Kidney (tissue), 14 donors: ENCODE measurements around the gene METTL17. TPM values are rescaled to one million over a fixed set of nuclear protein-coding genes. Genes with fewer than 3 reads are reported as not detected.

Source experiments
- DNase-seq, 5 donors: peaks; one replicate each; pipeline ENCODE4 v3.0.0-alpha.2; 2013 to 2020
- FAIRE-seq: peaks from 2 replicates; lab custom pipeline; 2012; peaks lifted over from hg19 to GRCh38; lab: Jason Lieb, UNC
- H3K27ac ChIP-seq, 2 donors: one replicate each; pipeline ENCODE4 v1.7.0; 2013; ENCODE audit warnings: low read depth in 2 of 2, low read length in 2 of 2, inconsistent platforms in 1 of 2
- H3K27me3 ChIP-seq: one replicate; pipeline ENCODE4 v1.7.1; 2013; ENCODE audit warnings: low read length, inconsistent platforms; ENCODE audit not compliant: control insufficient read depth, insufficient read depth
- H3K36me3 ChIP-seq, 3 donors: one replicate each; pipeline versions ENCODE4 v1.7.0 to v1.7.1; 2013; ENCODE audit warnings: low read length in 3 of 3, control low read depth in 1 of 3, inconsistent platforms in 1 of 3; ENCODE audit not compliant: insufficient read depth in 3 of 3, control insufficient read depth in 2 of 3
- H3K4me1 ChIP-seq, 3 donors: one replicate each; pipeline versions ENCODE4 v1.7.0 to v1.7.1; 2013; ENCODE audit warnings: low read length in 3 of 3, inconsistent platforms in 1 of 3, low read depth in 1 of 3; ENCODE audit not compliant: control insufficient read depth in 2 of 3, insufficient read depth in 2 of 3
- H3K4me3 ChIP-seq, 3 donors: one replicate each; pipeline versions ENCODE4 v1.7.0 to v1.8.1; 2013; ENCODE audit warnings: low read length in 3 of 3, control low read depth in 1 of 3, inconsistent platforms in 1 of 3
- H3K9ac ChIP-seq, 3 donors: one replicate each; pipeline versions ENCODE4 v1.7.0 to v1.7.1; 2013; ENCODE audit warnings: low read length in 3 of 3, control low read depth in 1 of 3, inconsistent platforms in 1 of 3
- H3K9me3 ChIP-seq, 3 donors: one replicate each; pipeline versions ENCODE4 v1.7.0 to v1.7.1; 2013; ENCODE audit warnings: low read length in 3 of 3, control low read depth in 1 of 3, inconsistent platforms in 1 of 3; ENCODE audit not compliant: control insufficient read depth in 2 of 3, insufficient read depth in 1 of 3
- CTCF ChIP-seq: IDR thresholded peaks from 3 replicates; pipeline ENCODE4 v1.5.1; 2012; ENCODE audit warnings: mild to moderate bottlenecking, moderate library complexity, borderline replicate concordance; ENCODE audit not compliant: insufficient read depth; ENCODE audit errors: extremely low read depth
- intact Hi-C: fragments of 100-400 bp; cut with DNase I; formaldehyde crosslinking; loops from one replicate; pipeline ENCODE4 v1.11.1; 2022
- polyA plus RNA-seq: library from polyadenylated mRNA; stranded (reverse); fragments of 350-450 nt; fragmentation: Illumina TruSeq; extraction: RNeasy Lipid Tissue Mini Kit (QIAGEN cat#74804); gene quantifications from one replicate; pipeline ENCODE4 v1.2.3, GENCODE V29; 2014; ENCODE audit warnings: low read depth, low replicate concordance; ENCODE audit not compliant: insufficient read depth
- total RNA-seq: library from RNA; stranded (reverse); fragmentation: NEBNext Ultra II Directional; extraction: Animal tissue kit (Norgen Biotek cat#: 25700); gene quantifications from one replicate; pipeline ENCODE4 v1.2.1, GENCODE V29; 2021
- donor health status: control.
- donor health status: control.
- donor health status: control.
- donor health status: control.
- donor health status: control.
- donor health status: DM: yes; HTN: yes; CAD: no.
- donor health status: Normal renal cell carcinoma (clear cell type).

METTL17 gene
- total and polyA plus RNA-seq, 2 donors from 2014 or later: 53.2 to 68.6 TPM

- no peak for TF ChIP-seq CTCF
Measured at GRCh38 chr14:20996521-20996920, 6.7 kb downstream of the METTL17 start.

DNA sequence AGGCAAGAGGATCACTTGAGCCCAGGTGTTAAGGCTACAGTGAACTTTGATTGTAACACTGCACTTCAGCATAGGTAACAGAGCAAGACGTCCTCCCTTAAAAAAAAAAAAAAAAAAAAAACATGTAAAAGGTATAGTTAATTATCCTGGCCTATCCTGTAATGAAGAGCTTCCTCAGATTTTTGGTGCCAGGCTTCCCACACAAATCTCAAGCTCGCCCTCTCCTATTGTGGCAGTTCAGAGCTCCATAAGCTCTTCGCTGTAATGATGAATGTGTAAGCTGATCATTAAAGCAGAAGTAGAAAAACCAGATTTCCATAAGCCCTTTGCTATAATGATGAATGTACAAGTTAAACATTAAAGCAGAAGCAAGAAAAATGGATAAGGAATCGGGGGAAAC is 7.3 kb downstream of the METTL17 start:
- intact Hi-C loops: no loop called here
- Histone ChIP-seq H3K27me3 (no peaks in the 10 kb centered on the region), H3K27ac (no peak overlapping the region), H3K9me3 (no peaks in the 10 kb centered on the region), H3K9ac (no peak overlapping the region), H3K4me1 (no peaks in the 10 kb centered on the region), H3K4me3 (no peak overlapping the region), H3K36me3 (peaks cover 15 to 48% (median 33%) of the 10 kb centered on the region in 3 donors)
- no peak for TF ChIP-seq CTCF
- DNase-seq: peak in 1 of 5 donors; percentile 23
- FAIRE-seq: no peak

More at GRCh38 chr14:20996521-20996920, 6.7 kb downstream of the METTL17 start:
- Histone ChIP-seq H3K27ac (no peak overlapping the region), H3K4me1 (peaks cover 0 to under 1% (median 0%) of the 10 kb centered on the region in 3 donors), H3K27me3 (no peaks in the 10 kb centered on the region), H3K4me3 (no peak overlapping the region), H3K9me3 (no peaks in the 10 kb centered on the region), H3K36me3 (peaks cover 15 to 48% (median 33%) of the 10 kb centered on the region in 3 donors), H3K9ac (no peak overlapping the region)
- no peak for DNase-seq
- intact Hi-C loops: no loop called here
- no peak for FAIRE-seq

DNA sequence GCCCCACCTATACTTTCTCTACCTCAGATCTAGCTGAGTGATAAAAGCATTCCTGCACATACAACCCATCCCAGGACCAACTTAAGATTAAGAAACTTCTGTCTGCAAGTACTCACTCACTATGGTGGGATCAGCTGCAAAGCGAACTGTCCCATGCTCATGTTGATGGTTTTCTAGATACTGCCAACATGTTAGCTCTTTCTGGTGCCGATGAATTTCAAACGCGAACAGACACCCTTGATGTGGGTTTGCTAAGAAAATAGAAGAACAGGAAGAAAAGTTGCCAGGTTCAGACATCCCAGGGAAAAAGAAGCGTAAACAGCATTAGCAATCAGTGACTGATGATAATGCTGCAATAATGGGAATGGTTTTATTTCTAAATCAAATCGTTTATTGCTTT is 7.8 kb downstream of the METTL17 start:
- no peak for FAIRE-seq
- no peak for TF ChIP-seq CTCF
- H3K36me3 ChIP-seq: peaks cover 11 to 44% (median 31%) of the 10 kb centered on the region in 3 donors
- intact Hi-C loops: no loop called here
- H3K9me3 ChIP-seq: no peaks in the 10 kb centered on the region
- no peak for DNase-seq
- H3K9ac ChIP-seq: no peak overlapping the region
- no peak overlapping the region for H3K27ac ChIP-seq
- H3K4me3 ChIP-seq: peak overlapping the region in 1 of 3 donors; percentile 22
- H3K4me1 ChIP-seq: no peaks in the 10 kb centered on the region
- H3K27me3 ChIP-seq: no peaks in the 10 kb centered on the region

GRCh38 chr14:20998139-20998538 is 8.4 kb downstream of the METTL17 start:
- H3K27me3 ChIP-seq: no peaks in the 10 kb centered on the region
- FAIRE-seq: no peak
- DNase-seq: peak in 3 of 5 donors; percentile 29 to 58 (median 52)
- no peak overlapping the region for H3K4me3 ChIP-seq
- intact Hi-C loops: no loop called here
- TF ChIP-seq CTCF: no peak
- H3K9me3 ChIP-seq: no peaks in the 10 kb centered on the region
- H3K36me3 ChIP-seq: peaks cover 7 to 39% (median 26%) of the 10 kb centered on the region in 3 donors
- no peaks in the 10 kb centered on the region for H3K4me1 ChIP-seq
- H3K27ac ChIP-seq: no peak overlapping the region
- no peak overlapping the region for H3K9ac ChIP-seq
